HepG2 (cell line): Measurements from ENCODE around the gene RAB40A. TPM values are rescaled to one million over a fixed set of nuclear protein-coding genes. Genes with fewer than 3 reads are reported as not detected.

Experiments used
- ATAC-seq: fragments of 200-7000 bp; cut with Tn5 transposase; 3 replicates; pipeline ENCODE4 v1.9.1; 2020; ENCODE audit warnings: mild to moderate bottlenecking, moderate library complexity
- BruUV-seq: library from RNA; stranded (reverse); fragments of 400-500 nt; replicated peaks from 2 replicates; lab custom pipeline; 2021; lab: Mats Ljungman, UMichigan
- CTCF ChIA-PET: fragments of 300-600 bp; formaldehyde crosslinking; extraction: SDS; loops from one replicate; lab custom pipeline; 2021; ENCODE audit warnings: low total read pairs, inconsistent platforms, low intra/inter-chr PET ratio; lab: Yijun Ruan, JAX
- POLR2A ChIA-PET: fragments of 350-600 bp; sonication (Branson Sonifier 250); formaldehyde crosslinking; loops from one replicate; lab custom pipeline; 2020; ENCODE audit warnings: antibody characterized with exemption, inconsistent platforms; lab: Yijun Ruan, JAX
- DNase-seq: peaks from one replicate; pipeline ENCODE4 v3.0.0-alpha.2; 2015; ENCODE audit warnings: low spot score
- FAIRE-seq: peaks from 3 replicates; lab custom pipeline; 2011; peaks lifted over from hg19 to GRCh38; lab: Jason Lieb, UNC
- H2AFZ ChIP-seq: one replicate; pipeline ENCODE4 v1.6.1; 2011; ENCODE audit warnings: low read length, inconsistent platforms
- H3K27ac ChIP-seq: fragments of 300-600 bp; 3 replicates; pipeline ENCODE4 v1.8.0; 2011; ENCODE audit warnings: mixed run types, mild to moderate bottlenecking, mixed read lengths, low read length, inconsistent platforms; ENCODE audit not compliant: insufficient read depth; ENCODE audit errors: extremely low read length
- H3K27me3 ChIP-seq, 2 experiments: fragments of 200-600 bp in 1 of 2; 2 replicates in 1 of 2; 3 replicates in 1 of 2; pipeline versions ENCODE4 v1.6.0 to v1.8.0; 2011; ENCODE audit warnings: low read length in 2 of 2, mild to moderate bottlenecking in 2 of 2, moderate library complexity in 2 of 2, inconsistent platforms in 1 of 2; ENCODE audit not compliant: insufficient read depth in 2 of 2, control insufficient read depth in 1 of 2
- H3K36me3 ChIP-seq, 2 experiments: fragments of 200-600 bp in 1 of 2; replicated peaks in 1 of 2; 2 replicates in 1 of 2; 3 replicates in 1 of 2; pipeline versions ENCODE4 v1.5.1 to v1.8.0; 2011; ENCODE audit warnings: low read length in 2 of 2, inconsistent platforms in 1 of 2; ENCODE audit not compliant: insufficient read depth in 2 of 2, control insufficient read depth in 1 of 2
- H3K4me1 ChIP-seq: 2 replicates; pipeline ENCODE4 v1.5.1; 2012; ENCODE audit warnings: low read length, inconsistent platforms; ENCODE audit not compliant: insufficient read depth
- H3K4me2 ChIP-seq: 2 replicates; pipeline ENCODE4 v1.6.0; 2011; ENCODE audit warnings: low read depth, low read length, inconsistent platforms
- H3K4me3 ChIP-seq, 3 experiments: fragments of 200-600 bp in 1 of 3; sonication (generic), shearing (Covaris generic) in 1 of 3; replicated peaks in 1 of 3; 2 replicates each; pipeline ENCODE4 v1.5.1; 2011 to 2016; ENCODE audit warnings: low read length in 3 of 3, inconsistent platforms in 2 of 3, low read depth in 2 of 3, mild to moderate bottlenecking in 2 of 3, control low read depth in 1 of 3, mixed read lengths in 1 of 3; ENCODE audit not compliant: insufficient read depth in 1 of 3
- H3K79me2 ChIP-seq: one replicate; pipeline ENCODE4 v1.6.1; 2011; ENCODE audit warnings: low read length, inconsistent platforms; ENCODE audit not compliant: insufficient read depth
- H3K9ac ChIP-seq: 2 replicates; pipeline ENCODE4 v1.6.0; 2011; ENCODE audit warnings: mild to moderate bottlenecking, low read depth, low read length, inconsistent platforms; ENCODE audit not compliant: insufficient read depth
- H3K9me3 ChIP-seq: 2 replicates; pipeline ENCODE4 v1.5.1; 2012; ENCODE audit warnings: mild to moderate bottlenecking, low read length
- H4K20me1 ChIP-seq: 2 replicates; pipeline ENCODE4 v1.6.0; 2011; ENCODE audit warnings: inconsistent platforms, mild to moderate bottlenecking, low read length, moderate library complexity; ENCODE audit not compliant: insufficient read depth
- BCL6 ChIP-seq: IDR thresholded peaks from 2 replicates; pipeline ENCODE4 v1.6.1; 2016; ENCODE audit warnings: missing genetic modification reagents, missing compliant biosample characterization
- CEBPG ChIP-seq: IDR thresholded peaks from 2 replicates; pipeline ENCODE4 v1.6.1; 2016
- ESRRA ChIP-seq: sonication (generic); formaldehyde crosslinking; IDR thresholded peaks from 2 replicates; pipeline ENCODE4 v1.5.1; 2020; ENCODE audit warnings: mild to moderate bottlenecking, low read depth, missing genetic modification reagents
- FOXA1 ChIP-seq, 2 experiments: fragments of 450-650 bp in 1 of 2; sonication (generic) in 1 of 2; formaldehyde crosslinking in 1 of 2; IDR thresholded peaks; 2 replicates each; pipeline versions ENCODE4 v1.4.0 to v1.6.1; 2016 to 2020; ENCODE audit warnings: missing genetic modification reagents in 1 of 2
- RFX1 ChIP-seq: fragments of 450-650 bp; IDR thresholded peaks from 2 replicates; pipeline ENCODE4 v1.6.1; 2017
- ZNF644 ChIP-seq: IDR thresholded peaks from 2 replicates; pipeline ENCODE4 v1.6.1; 2016; ENCODE audit warnings: low read depth
- WGBS: methylation state at CpG from one replicate; pipeline ENCODE4 v1.1.6; 2017; ENCODE audit warnings: low lambda C conversion rate; 5-methylcytosine and 5-hydroxymethylcytosine counted together
- in situ Hi-C: cut with HindIII; loops from 2 replicates; pipeline ENCODE4 v1.10.0; 2017; ENCODE audit warnings: low pct_unique_long_range_greater_than_20kb; ENCODE audit not compliant: extremely low pct_ligation_motif_present
- intact Hi-C: fragments of 100-400 bp; cut with micrococcal nuclease; formaldehyde crosslinking; loops from one replicate; pipeline ENCODE4 v1.10.0; 2022; ENCODE audit not compliant: unreplicated experiment
- polyA plus RNA-seq, 8 experiments: library from polyadenylated mRNA; depleted of rRNA in 3 of 8; stranded (reverse) in 7 of 8; unstranded in 1 of 8; fragments of >200 nt; fragmentation: Illumina TruSeq in 4 of 8; extraction: Trizol in 4 of 8; gene quantifications; 2 replicates each; pipeline versions ENCODE4 v1.2.1 to v1.2.3, GENCODE V29; 2011 to 2016; ENCODE audit warnings: low read depth in 4 of 8, missing spikeins in 1 of 8, mixed read lengths in 1 of 8; ENCODE audit not compliant: insufficient read depth in 1 of 8
- total RNA-seq, 5 experiments: library from RNA; depleted of rRNA; stranded (reverse); fragments of >200 nt; fragmentation: Illumina TruSeq; extraction: Trizol; gene quantifications; 2 replicates each; pipeline ENCODE4 v1.2.3, GENCODE V29; 2016; ENCODE audit warnings: low read depth in 1 of 5
- TF ChIP-seq, protein P1 (sequence below): sonication (generic); formaldehyde crosslinking; IDR thresholded peaks from 2 replicates; pipeline ENCODE4 v1.5.1; 2020; ENCODE audit warnings: mild to moderate bottlenecking, missing genetic modification reagents, borderline replicate concordance

The RAB40A gene
- total and polyA plus RNA-seq, 2 of the 13 experiments (the other 11 are each of a cell fraction or from before 2014, with no cell fraction given) = 0.11 TPM; not detected in 1

- TF ChIP-seq ZNF644 (CRISPR knock-in tag) (no peak), ESRRA (CRISPR knock-in tag) (peak; percentile 47; the same call in 1 of the 2 replicates), CEBPG (CRISPR knock-in tag) (peak; percentile 42; the same call in 1 of the 2 replicates), BCL6 (CRISPR knock-in tag) (peak; percentile 75), FOXA1 (IDR thresholded peaks at IDR 0.05) (no peak), FOXA1 (CRISPR knock-in tag; IDR thresholded peaks at IDR 0.05) (peak; percentile 74)
- TF ChIP-seq, protein P1, sequence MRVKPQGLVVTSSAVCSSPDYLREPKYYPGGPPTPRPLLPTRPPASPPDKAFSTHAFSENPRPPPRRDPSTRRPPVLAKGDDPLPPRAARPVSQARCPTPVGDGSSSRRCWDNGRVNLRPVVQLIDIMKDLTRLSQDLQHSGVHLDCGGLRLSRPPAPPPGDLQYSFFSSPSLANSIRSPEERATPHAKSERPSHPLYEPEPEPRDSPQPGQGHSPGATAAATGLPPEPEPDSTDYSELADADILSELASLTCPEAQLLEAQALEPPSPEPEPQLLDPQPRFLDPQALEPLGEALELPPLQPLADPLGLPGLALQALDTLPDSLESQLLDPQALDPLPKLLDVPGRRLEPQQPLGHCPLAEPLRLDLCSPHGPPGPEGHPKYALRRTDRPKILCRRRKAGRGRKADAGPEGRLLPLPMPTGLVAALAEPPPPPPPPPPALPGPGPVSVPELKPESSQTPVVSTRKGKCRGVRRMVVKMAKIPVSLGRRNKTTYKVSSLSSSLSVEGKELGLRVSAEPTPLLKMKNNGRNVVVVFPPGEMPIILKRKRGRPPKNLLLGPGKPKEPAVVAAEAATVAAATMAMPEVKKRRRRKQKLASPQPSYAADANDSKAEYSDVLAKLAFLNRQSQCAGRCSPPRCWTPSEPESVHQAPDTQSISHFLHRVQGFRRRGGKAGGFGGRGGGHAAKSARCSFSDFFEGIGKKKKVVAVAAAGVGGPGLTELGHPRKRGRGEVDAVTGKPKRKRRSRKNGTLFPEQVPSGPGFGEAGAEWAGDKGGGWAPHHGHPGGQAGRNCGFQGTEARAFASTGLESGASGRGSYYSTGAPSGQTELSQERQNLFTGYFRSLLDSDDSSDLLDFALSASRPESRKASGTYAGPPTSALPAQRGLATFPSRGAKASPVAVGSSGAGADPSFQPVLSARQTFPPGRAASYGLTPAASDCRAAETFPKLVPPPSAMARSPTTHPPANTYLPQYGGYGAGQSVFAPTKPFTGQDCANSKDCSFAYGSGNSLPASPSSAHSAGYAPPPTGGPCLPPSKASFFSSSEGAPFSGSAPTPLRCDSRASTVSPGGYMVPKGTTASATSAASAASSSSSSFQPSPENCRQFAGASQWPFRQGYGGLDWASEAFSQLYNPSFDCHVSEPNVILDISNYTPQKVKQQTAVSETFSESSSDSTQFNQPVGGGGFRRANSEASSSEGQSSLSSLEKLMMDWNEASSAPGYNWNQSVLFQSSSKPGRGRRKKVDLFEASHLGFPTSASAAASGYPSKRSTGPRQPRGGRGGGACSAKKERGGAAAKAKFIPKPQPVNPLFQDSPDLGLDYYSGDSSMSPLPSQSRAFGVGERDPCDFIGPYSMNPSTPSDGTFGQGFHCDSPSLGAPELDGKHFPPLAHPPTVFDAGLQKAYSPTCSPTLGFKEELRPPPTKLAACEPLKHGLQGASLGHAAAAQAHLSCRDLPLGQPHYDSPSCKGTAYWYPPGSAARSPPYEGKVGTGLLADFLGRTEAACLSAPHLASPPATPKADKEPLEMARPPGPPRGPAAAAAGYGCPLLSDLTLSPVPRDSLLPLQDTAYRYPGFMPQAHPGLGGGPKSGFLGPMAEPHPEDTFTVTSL (CRISPR knock-in tag) = peak; percentile 31; the same call in 1 of the 2 replicates
These were observed 6.2 kb downstream of the RAB40A start (continued) for GRCh38 chrX:103513067-103513466.

GRCh38 chrX:103510031-103510430 is 9.3 kb downstream of the RAB40A start:
- no peak for ATAC-seq
- FAIRE-seq = no peak
- intact Hi-C loops (no loop called here), in situ Hi-C loops (no loop called here)
- Histone ChIP-seq H4K20me1 (no peaks in the 10 kb centered on the region), H3K27ac (no peak overlapping the region), H3K4me2 (no peak overlapping the region), H3K4me1 (peaks cover 17% of the 10 kb centered on the region), H3K9me3 (no peaks in the 10 kb centered on the region), H2AFZ (no peak overlapping the region), H3K27me3 (no peaks in the 10 kb centered on the region), H3K4me3 (no peak overlapping the region), H3K36me3 (no peaks in the 10 kb centered on the region), H3K79me2 (no peaks in the 10 kb centered on the region), H3K9ac (no peak overlapping the region)
- WGBS = 57% methylated on average over 4 of the region's 6 CpGs
- DNase-seq = no peak
- no peak for TF ChIP-seq RFX1
- CTCF ChIA-PET = interaction anchor here (0.6 kb wide), 1 partner anchor 178 kb away, joined by 3 read pairs; no protein-coding TSS in a partner anchor
- no TSS peak for BruUV-seq
- POLR2A ChIA-PET = no interaction called here
